ENCODE data around the gene NCS1. TPM values are rescaled to one million over a fixed set of nuclear protein-coding genes. Genes with fewer than 3 reads are reported as not detected.

Gene NCS1
- total RNA-seq, 4 donors from 2014 or later: 105 to 231 (median 127) TPM

GRCh38 chr9:130149654-130150286 is 22.4 kb upstream of the NCS1 start:
- no peak overlapping the region for H3K4me3 ChIP-seq
- TF ChIP-seq EP300 (IDR thresholded peaks at IDR 0.05) (no peak), CTCF (IDR thresholded peaks at IDR 0.05) (no peak), POLR2A (IDR thresholded peaks at IDR 0.05) (no peak), POLR2AphosphoS5 (IDR thresholded peaks at IDR 0.05) (no peak)
- no peaks in the 10 kb centered on the region for H3K27me3 ChIP-seq
- no peaks in the 10 kb centered on the region for H3K9me3 ChIP-seq
- whole genome bisulfite sequencing, 2 donors (ENCODE audit: low coverage in 1 of 2): 86 to 100% methylated on average over 1 to 2 of the region's 5 CpGs
- H3K4me1 ChIP-seq: peaks cover 0 to 5% (median under 1%) of the 10 kb centered on the region in 3 donors
- no peak for ATAC-seq
- H3K36me3 ChIP-seq: no peaks in the 10 kb centered on the region
- no peak overlapping the region for H3K27ac ChIP-seq

GRCh38 chr9:130150779-130151382 is 21.3 kb upstream of the NCS1 start:
- TF ChIP-seq POLR2AphosphoS5 (IDR thresholded peaks at IDR 0.05) (no peak), CTCF (IDR thresholded peaks at IDR 0.05) (no peak), EP300 (IDR thresholded peaks at IDR 0.05) (no peak), POLR2A (IDR thresholded peaks at IDR 0.05) (no peak)
- ATAC-seq: no peak
- 69 to 73% methylated on average over 7 to 10 of the region's 14 CpGs for WGBS, 2 donors (ENCODE audit: low coverage in 1 of 2)

GRCh38 chr9:130154816-130155215 is 17.4 kb upstream of the NCS1 start:
- ATAC-seq: no peak
- no peaks in the 10 kb centered on the region for H3K36me3 ChIP-seq
- WGBS, 2 donors (ENCODE audit: low coverage in 1 of 2): no CpG with 5 or more reads among the region's 3 CpGs
- no peak overlapping the region for H3K27ac ChIP-seq
- peaks cover 0 to 4% (median 0%) of the 10 kb centered on the region in 3 donors for H3K4me1 ChIP-seq
- no peaks in the 10 kb centered on the region for H3K27me3 ChIP-seq
- no peaks in the 10 kb centered on the region for H3K9me3 ChIP-seq
- no peak overlapping the region for H3K4me3 ChIP-seq
- TF ChIP-seq POLR2AphosphoS5 (IDR thresholded peaks at IDR 0.05): no peak
- no peak for TF ChIP-seq POLR2A (IDR thresholded peaks at IDR 0.05)
- no peak for TF ChIP-seq CTCF (IDR thresholded peaks at IDR 0.05)
- TF ChIP-seq EP300 (IDR thresholded peaks at IDR 0.05): no peak

More at GRCh38 chr9:130150779-130151382, 21.3 kb upstream of the NCS1 start:
- Histone ChIP-seq H3K27ac (no peak overlapping the region), H3K36me3 (no peaks in the 10 kb centered on the region), H3K9me3 (no peaks in the 10 kb centered on the region), H3K27me3 (no peaks in the 10 kb centered on the region), H3K4me1 (no peaks in the 10 kb centered on the region), H3K4me3 (no peak overlapping the region)

GRCh38 chr9:130155647-130156046 is 16.6 kb upstream of the NCS1 start:
- ATAC-seq: no peak
- no peak overlapping the region for H3K27ac ChIP-seq
- no peak overlapping the region for H3K4me3 ChIP-seq
- peaks cover 0 to 4% (median 0%) of the 10 kb centered on the region in 3 donors for H3K4me1 ChIP-seq
- 92 to 100% methylated on average over 2 to 8 of the region's 12 CpGs for WGBS, 2 donors (ENCODE audit: low coverage in 1 of 2)
- no peaks in the 10 kb centered on the region for H3K36me3 ChIP-seq
- H3K9me3 ChIP-seq: no peaks in the 10 kb centered on the region
- H3K27me3 ChIP-seq: no peaks in the 10 kb centered on the region
- TF ChIP-seq CTCF (IDR thresholded peaks at IDR 0.05): no peak
- TF ChIP-seq POLR2AphosphoS5 (IDR thresholded peaks at IDR 0.05): no peak
- no peak for TF ChIP-seq POLR2A (IDR thresholded peaks at IDR 0.05)
- no peak for TF ChIP-seq EP300 (IDR thresholded peaks at IDR 0.05)

- 30% methylated on average over 3 of the region's 6 CpGs; no CpG with 5 or more reads in 1 of the 2 donors for whole genome bisulfite sequencing, 2 donors (ENCODE audit: low coverage in 1 of 2)
- peak; percentile 78 for ATAC-seq
- H3K27me3 ChIP-seq: no peaks in the 10 kb centered on the region
- H3K36me3 ChIP-seq: no peaks in the 10 kb centered on the region
- no peaks in the 10 kb centered on the region for H3K9me3 ChIP-seq
- peaks cover 0 to 4% (median 0%) of the 10 kb centered on the region in 3 donors for H3K4me1 ChIP-seq
- TF ChIP-seq CTCF (IDR thresholded peaks at IDR 0.05) (peak in 3 of 4 experiments; percentile 38 to 55 (median 54)), POLR2A (IDR thresholded peaks at IDR 0.05) (no peak)
- no peak overlapping the region for H3K27ac ChIP-seq
- no peak overlapping the region for H3K4me3 ChIP-seq
Measured at GRCh38 chr9:130156672-130157071, 15.5 kb upstream of the NCS1 start.

All from gastroesophageal sphincter (tissue), 4 donors.